Measurements from ENCODE around the gene MAJIN.

DNA sequence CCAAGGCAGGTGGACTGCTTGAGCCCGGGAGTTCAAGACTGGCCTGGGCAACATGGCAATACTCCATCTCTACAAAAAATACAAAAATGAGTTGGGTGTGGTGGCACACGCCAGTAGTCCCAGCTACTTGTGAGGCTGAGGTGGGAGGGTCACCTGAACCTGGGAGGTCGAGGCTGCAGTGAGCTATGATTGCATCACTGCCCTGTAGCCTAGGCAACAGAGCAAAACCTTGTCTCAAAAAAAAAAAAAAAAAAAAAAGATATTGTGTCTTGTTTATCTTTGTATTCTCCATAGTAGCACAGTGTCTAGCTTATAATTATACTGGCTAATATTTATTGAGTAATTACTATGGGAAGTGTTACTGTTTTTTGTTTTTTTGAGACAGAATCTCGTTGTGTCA, 20.4 kb downstream of the MAJIN start:
- TF ChIP-seq CTCF (IDR thresholded peaks at IDR 0.05) (no peak), POLR2A (IDR thresholded peaks at IDR 0.05; ENCODE audit: low read depth) (no peak)

Measured in esophagus muscularis mucosa (tissue), 3 donors.